Heart right ventricle (tissue), 16 donors: ENCODE results near the gene RUNX1. TPM values are rescaled to one million over a fixed set of nuclear protein-coding genes. Genes with fewer than 3 reads are reported as not detected.

Experiments used
- ATAC-seq, 8 donors: fragments of 200-7000 bp; cut with Tn5 transposase; one replicate each; pipeline ENCODE4 v1.9.1; 2020; ENCODE audit warnings: mild to moderate bottlenecking in 8 of 8, moderate library complexity in 8 of 8, moderate number of reproducible peaks in 1 of 8
- DNase-seq, 2 donors: peaks; one replicate each; pipeline ENCODE4 v3.0.0-alpha.2; 2020
- H3K27ac ChIP-seq, 10 donors: fragments of 200-600 bp; sonication (generic) in 2 of 10; one replicate each; pipeline versions ENCODE4 v1.5.0 to v1.8.0; 2020 to 2022; ENCODE audit warnings: mild to moderate bottlenecking in 3 of 10
- H3K27me3 ChIP-seq, 7 donors: fragments of 200-600 bp; one replicate each; pipeline ENCODE4 v1.8.0; 2021 to 2022; ENCODE audit warnings: mild to moderate bottlenecking in 2 of 7
- H3K36me3 ChIP-seq, 9 donors: fragments of 200-600 bp; sonication (generic) in 1 of 9; one replicate each; pipeline versions ENCODE4 v1.5.0 to v1.8.0; 2020 to 2022; ENCODE audit warnings: mild to moderate bottlenecking in 2 of 9
- H3K4me1 ChIP-seq, 9 donors: fragments of 200-600 bp; sonication (generic) in 1 of 9; one replicate each; pipeline versions ENCODE4 v1.5.0 to v1.8.0; 2020 to 2022; ENCODE audit warnings: mild to moderate bottlenecking in 4 of 9
- H3K4me3 ChIP-seq, 10 donors: fragments of 200-600 bp; sonication (generic) in 2 of 10; one replicate each; pipeline versions ENCODE4 v1.5.0 to v1.8.0; 2020 to 2022; ENCODE audit warnings: mild to moderate bottlenecking in 7 of 10, moderate library complexity in 2 of 10
- H3K9me3 ChIP-seq, 11 donors: fragments of 200-600 bp in 10 of 11; sonication (generic) in 2 of 11; one replicate each; pipeline versions ENCODE4 v1.5.0 to v1.8.0; 2013 to 2022; ENCODE audit warnings: mild to moderate bottlenecking in 2 of 11, control low read depth in 1 of 11, moderate library complexity in 1 of 11
- WGBS, 2 donors: extraction: QIAGEN DNeasy Blood & Tissue Kit; methylation state at CpG; one replicate each; pipeline ENCODE4 v1.1.7; 2013; ENCODE audit warnings: inconsistent platforms in 1 of 2; 5-methylcytosine and 5-hydroxymethylcytosine counted together
- intact Hi-C, 10 donors: fragments of 100-400 bp; cut with DNase I; formaldehyde crosslinking; loops; one replicate each; pipeline versions ENCODE4 v1.11.1 to v1.14.2; 2022
- polyA plus RNA-seq, 2 donors: library from polyadenylated mRNA; stranded (reverse); fragments of 200-250 nt; gene quantifications; one replicate each; pipeline ENCODE4 v1.2.3, GENCODE V29; 2013
- total RNA-seq, 10 donors: library from RNA; stranded (reverse); fragmentation: NEBNext Ultra II Directional in 3 of 10; extraction: Animal tissue kit (Norgen Biotek cat#: 25700) in 3 of 10; gene quantifications; one replicate each; pipeline versions ENCODE4 v1.2.1 to v1.2.4, GENCODE V29; 2021 to 2023
- TF ChIP-seq, protein P1 (sequence below), 9 donors: fragments of 200-600 bp; sonication (generic) in 2 of 9; IDR thresholded peaks; one replicate each; pipeline versions ENCODE4 v1.5.0 to v1.8.0; 2021 to 2022; ENCODE audit warnings: antibody characterized with exemption in 9 of 9, mild to moderate bottlenecking in 5 of 9, moderate library complexity in 1 of 9
- donor health status: Arrhythmogenic right ventricular cardiomyopathy.
- donor health status: ischemic (EF 13 %, LVEDD 7.1; RV severe dilation, severe dysfunction).
- donor health status: healthy with polysubstance abuse.
- donor health status: DM: no; HTN: yes; CAD: no.
- donor health status: DM: no; HTN: no; CAD: no.
- donor health status: ischemic (EF 25% LVEDD 6.9; RV normal size, moderate dysfunction).
- donor health status: ischemic (EF 25% LVEDD 5.7; RV mildly dilated, moderate dysfunction).
- donor health status: healthy.
- donor health status: DM: yes; HTN: yes; CAD: no.
- donor health status: Ischemic cardiomyopathy.
- donor health status: ischemic (EF 35%, LVEDD 5.7; RV mildly dilated, moderate dysfunction).
- donor health status: nonischemic (EF 11% LVEDD 7.7; RV severe dilation, severe dysfunction).
- donor health status: DM: yes; HTN: yes; CAD: no.
- donor health status: PGD.
- donor health status: ischemic (EF 29% LVEDD 5.4; RV normal size, mild dysfunction).
- donor health status: nonischemic (EF 23%, LVEDD 6.1; RV moderate dilation, normal function).

Gene RUNX1
- total and polyA plus RNA-seq, 12 donors = 0.88 to 29.3 (median 3.5) TPM

DNA sequence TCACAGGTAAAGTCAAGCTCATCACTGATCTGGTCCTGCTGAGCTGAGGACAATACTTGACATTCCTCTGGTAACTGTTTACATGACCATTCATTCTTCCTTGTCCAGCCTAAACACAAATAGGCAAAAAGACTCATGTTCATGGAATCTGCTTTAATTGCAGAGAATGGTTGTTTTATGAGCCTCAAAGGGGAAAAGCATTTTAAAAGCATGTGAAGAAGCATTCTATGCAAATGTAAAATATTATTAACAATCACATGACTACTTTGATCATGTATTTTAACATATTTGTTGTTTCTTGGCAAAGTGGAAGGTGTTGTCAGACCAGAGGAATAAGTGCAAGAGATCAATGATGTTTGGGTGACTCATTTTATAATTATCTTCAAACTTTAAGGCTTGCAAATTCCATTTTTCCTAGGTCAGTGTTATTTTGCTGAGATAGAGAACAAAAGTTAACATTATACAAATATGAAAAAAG lies 133.7 kb downstream of the RUNX1 start:
- Histone ChIP-seq H3K4me1 (peaks cover 0 to 35% (median 0%) of the 10 kb centered on the region in 9 donors), H3K36me3 (no peaks in the 10 kb centered on the region), H3K9me3 (no peaks in the 10 kb centered on the region), H3K4me3 (no peak overlapping the region), H3K27me3 (peaks cover 0 to 41% (median 30%) of the 10 kb centered on the region in 7 donors), H3K27ac (no peak overlapping the region)
- intact Hi-C loops = no loop called here
- no peak for ATAC-seq
- no peak for DNase-seq
- TF ChIP-seq, protein P1, sequence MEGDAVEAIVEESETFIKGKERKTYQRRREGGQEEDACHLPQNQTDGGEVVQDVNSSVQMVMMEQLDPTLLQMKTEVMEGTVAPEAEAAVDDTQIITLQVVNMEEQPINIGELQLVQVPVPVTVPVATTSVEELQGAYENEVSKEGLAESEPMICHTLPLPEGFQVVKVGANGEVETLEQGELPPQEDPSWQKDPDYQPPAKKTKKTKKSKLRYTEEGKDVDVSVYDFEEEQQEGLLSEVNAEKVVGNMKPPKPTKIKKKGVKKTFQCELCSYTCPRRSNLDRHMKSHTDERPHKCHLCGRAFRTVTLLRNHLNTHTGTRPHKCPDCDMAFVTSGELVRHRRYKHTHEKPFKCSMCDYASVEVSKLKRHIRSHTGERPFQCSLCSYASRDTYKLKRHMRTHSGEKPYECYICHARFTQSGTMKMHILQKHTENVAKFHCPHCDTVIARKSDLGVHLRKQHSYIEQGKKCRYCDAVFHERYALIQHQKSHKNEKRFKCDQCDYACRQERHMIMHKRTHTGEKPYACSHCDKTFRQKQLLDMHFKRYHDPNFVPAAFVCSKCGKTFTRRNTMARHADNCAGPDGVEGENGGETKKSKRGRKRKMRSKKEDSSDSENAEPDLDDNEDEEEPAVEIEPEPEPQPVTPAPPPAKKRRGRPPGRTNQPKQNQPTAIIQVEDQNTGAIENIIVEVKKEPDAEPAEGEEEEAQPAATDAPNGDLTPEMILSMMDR (IDR thresholded peaks at IDR 0.05) = no peak

DNA sequence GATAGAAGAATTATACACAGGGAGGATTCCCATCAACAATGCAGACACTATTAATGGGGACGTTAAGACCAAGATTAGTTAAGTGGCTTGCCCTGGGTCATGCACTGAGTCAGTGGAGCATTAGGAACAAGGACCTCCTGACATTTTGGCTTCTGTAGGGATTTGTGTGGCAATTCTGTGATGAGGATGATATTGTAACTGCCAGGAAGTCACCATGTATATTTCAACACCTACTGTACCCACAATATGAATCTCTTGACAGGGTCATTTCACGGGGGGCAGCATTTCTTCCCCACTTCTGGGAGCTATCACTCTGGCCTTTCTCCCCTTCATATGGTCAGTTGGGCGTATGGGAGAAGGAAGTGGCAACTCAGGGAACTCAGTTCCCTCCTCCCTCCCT lies 134.9 kb downstream of the RUNX1 start:
- TF ChIP-seq, protein P1 (IDR thresholded peaks at IDR 0.05) = no peak
- Histone ChIP-seq H3K4me1 (peaks cover 0 to 47% (median 0%) of the 10 kb centered on the region in 9 donors), H3K36me3 (no peaks in the 10 kb centered on the region), H3K27ac (no peak overlapping the region), H3K4me3 (no peak overlapping the region), H3K9me3 (no peaks in the 10 kb centered on the region), H3K27me3 (peaks cover 0 to 50% (median 30%) of the 10 kb centered on the region in 7 donors)
- intact Hi-C loops = no loop called here
- 62 to 67% methylated on average over 3 of the region's 3 CpGs for WGBS, 2 donors
- ATAC-seq = no peak
- DNase-seq = no peak

DNA sequence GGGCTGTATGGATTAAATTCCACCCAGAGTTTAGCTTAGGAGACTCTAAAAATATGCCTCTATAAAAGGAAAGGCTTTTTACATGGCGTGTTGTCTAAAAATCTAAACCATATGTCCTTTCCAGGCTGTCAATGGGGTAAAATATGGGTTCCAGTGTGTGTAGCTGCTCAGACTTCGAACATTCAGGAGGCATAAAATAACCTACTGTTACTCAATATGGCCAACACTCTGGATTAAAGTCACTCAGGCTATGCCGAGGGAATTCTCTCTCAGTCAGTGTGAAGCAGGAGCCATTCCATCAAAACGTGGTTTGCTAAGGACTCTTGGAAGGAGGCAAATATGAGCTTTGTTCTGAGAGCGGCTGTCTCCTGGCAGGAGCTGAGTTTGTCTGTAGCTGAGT lies 135.3 kb downstream of the RUNX1 start:
- Histone ChIP-seq H3K4me1 (peaks cover 0 to 51% (median 0%) of the 10 kb centered on the region in 9 donors), H3K27me3 (peaks cover 0 to 50% (median 30%) of the 10 kb centered on the region in 7 donors), H3K27ac (no peak overlapping the region), H3K4me3 (no peak overlapping the region), H3K9me3 (no peaks in the 10 kb centered on the region), H3K36me3 (no peaks in the 10 kb centered on the region)
- 70% methylated on average over 5 of the region's 5 CpGs for WGBS, 2 donors
- no peak for DNase-seq
- ATAC-seq = no peak
- intact Hi-C loops = no loop called here
- TF ChIP-seq, protein P1 (IDR thresholded peaks at IDR 0.05) = no peak

DNA sequence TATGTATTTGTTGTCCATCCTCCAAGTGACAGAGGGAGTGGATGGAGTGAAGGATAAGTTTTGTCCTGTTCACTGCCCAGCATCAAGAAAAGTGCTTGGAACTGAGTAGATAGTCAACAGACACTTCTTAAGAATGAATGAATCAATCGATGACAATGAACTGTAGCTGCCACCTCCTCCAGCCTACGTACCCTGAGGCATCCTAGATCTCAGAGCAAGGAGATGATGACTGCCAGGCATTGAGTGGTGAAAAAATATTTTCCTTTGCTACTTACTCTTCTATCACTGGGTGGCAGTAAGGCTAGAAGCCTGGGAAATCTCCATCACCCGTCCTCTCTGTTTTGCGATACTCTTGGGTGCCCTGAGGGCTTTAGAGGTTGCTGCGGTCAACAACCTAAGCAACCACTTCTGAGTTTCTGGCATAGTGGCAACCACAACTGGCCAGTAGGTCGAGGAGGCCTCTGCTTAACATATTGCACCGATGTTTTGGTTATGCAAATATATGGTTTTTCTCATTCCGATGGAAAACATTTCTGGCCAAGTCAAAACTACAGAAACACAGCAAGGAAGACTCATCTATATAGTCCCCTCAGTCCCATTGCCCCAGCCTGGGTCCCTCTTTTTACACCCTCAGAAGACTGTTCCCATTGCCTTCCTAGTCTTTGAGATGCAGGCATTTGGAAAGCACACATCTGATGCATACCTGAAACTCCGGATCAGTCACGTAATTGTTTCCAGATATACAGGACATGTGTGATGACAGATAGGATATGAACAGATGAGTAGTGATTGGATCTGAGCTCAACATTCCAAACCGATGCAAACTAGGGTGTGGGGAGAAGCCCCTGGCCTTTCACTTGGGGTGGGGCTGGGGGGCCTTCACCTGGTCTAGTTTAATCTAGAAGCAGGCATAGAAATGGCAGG lies 136.8 kb downstream of the RUNX1 start:
- TF ChIP-seq, protein P1 (IDR thresholded peaks at IDR 0.05) = no peak
- Histone ChIP-seq H3K4me3 (no peak overlapping the region), H3K9me3 (no peaks in the 10 kb centered on the region), H3K36me3 (no peaks in the 10 kb centered on the region), H3K27me3 (peaks cover 0 to 56% (median 29%) of the 10 kb centered on the region in 7 donors), H3K27ac (no peak overlapping the region), H3K4me1 (peaks cover 0 to 66% (median 0%) of the 10 kb centered on the region in 9 donors)
- intact Hi-C loops = no loop called here
- 77% methylated on average over 11 of the region's 11 CpGs for WGBS, 2 donors
- ATAC-seq (no peak), DNase-seq (no peak)
